Endometrial microvascular endothelial cells (primary cell): ENCODE measurements around the gene NTF4. TPM values are rescaled to one million over a fixed set of nuclear protein-coding genes. Genes with fewer than 3 reads are reported as not detected.
"Not testable (repeated sequence)": the region's sequence is repeated elsewhere in the genome, so short reads cannot be mapped to it uniquely, and the experiment has no call there.

Experiments used
- in situ Hi-C: cut with HindIII; loops from 2 replicates; pipeline ENCODE4 v1.10.0; 2017; ENCODE audit warnings: low sequenced_read_pairs, low pct_unique_long_range_greater_than_20kb; ENCODE audit errors: inconsistent ontology term
- total RNA-seq: library from RNA; depleted of rRNA; stranded (reverse); fragments of >200 nt; gene quantifications from one replicate; pipeline ENCODE4 v1.2.3, GENCODE V29; 2015; ENCODE audit errors: inconsistent ontology term

NTF4 gene
- total RNA-seq, 1 donor from 2014 or later, result not detected

DNA sequence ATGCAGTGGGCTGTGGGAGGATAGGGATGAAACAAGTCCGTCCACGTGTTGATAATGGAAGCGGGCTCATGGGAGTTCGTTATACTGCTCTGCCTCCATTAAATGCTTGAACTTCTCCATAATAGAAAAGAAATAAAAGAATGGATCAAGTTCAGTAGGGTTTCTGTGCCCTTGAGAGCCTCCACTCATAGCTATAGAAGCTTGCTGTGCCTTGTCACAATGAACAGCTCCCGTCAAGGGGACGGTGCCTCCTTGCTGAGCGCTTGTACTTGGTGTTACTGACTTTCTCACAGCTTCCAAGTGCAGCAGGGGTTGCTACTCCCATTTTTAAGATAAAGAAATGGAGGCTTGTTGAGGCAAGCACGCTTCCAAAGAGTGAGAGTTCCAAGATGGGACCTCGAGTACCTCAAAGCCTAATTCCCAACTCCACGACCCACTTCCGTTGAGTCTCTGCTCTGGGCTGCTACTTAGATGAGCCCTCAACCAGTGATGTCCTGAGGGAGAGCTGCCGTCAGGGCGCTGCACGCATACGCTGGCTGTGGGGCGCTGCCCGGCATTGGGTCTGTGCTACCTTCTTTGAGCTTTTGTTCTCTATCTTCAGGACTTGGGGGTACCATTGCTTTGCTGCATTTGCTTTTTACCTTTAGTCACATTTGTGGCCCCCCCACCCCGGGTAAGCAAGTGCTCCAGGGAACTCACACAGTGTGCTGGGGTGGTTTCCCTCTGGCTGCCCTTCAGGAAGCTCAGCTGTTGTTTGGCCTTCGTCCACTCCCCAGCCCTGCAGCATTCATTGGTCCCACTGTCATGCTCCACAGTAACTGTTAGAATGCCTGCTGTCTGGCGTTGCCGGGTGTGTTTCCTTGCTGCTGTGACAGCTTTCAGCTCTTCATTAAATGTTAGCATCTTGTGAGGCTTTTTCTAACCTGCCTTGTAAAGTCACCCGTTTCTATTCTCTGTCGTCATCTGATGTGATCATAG is 30.2 kb upstream of the NTF4 start:
- in situ Hi-C loops, result no loop called here

DNA sequence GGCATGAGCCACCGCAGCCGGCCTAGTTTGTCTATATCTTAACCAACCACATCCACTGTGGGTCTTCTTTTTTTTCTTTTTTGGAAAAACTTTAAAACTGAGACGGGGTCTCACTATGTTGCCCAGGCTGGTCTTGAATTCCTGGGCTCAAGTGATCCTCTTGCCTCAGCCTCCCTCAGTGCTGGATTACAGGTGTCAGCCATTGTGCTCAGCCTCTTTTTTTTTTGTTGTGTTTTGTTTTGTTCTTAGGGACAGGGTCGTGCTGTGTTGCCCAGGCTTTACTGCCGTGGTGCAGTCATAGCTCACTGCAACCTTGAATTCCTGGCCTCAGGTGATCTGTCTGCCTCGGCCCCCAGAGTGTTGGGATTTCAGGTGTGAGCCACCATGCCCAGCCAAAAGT is 28.1 kb upstream of the NTF4 start:
- in situ Hi-C loops, result no loop called here

DNA sequence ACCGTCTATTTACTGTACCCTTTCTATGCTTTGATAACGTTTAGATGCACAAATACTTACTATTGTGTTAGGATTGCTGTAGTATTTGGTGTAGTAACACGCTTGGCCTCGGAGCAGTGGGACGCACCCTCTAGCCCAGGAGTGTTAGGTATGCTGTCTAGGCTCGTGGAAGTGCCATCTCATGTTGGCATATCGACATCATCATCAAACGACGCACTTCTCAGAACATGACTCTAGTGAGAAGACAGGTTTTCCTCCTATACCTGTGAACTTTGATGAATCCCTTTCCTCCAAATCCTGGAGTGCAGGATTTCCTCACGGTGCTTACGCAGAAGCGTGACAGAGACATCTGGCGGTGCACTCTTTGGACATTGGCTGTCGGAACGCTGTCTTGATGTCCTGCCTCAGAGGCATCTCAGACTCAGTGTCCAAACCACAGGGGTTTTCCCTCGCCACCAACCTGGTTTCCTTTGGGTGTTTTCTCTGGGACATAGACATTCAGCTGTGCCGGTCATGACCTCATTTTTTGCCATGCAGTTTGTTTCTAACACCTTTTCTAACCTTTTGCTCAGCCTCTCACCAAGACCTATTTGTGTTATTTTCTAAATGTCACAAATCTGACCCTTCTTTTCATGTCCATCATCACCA is 26.9 kb upstream of the NTF4 start:
- in situ Hi-C loops, result no loop called here

DNA sequence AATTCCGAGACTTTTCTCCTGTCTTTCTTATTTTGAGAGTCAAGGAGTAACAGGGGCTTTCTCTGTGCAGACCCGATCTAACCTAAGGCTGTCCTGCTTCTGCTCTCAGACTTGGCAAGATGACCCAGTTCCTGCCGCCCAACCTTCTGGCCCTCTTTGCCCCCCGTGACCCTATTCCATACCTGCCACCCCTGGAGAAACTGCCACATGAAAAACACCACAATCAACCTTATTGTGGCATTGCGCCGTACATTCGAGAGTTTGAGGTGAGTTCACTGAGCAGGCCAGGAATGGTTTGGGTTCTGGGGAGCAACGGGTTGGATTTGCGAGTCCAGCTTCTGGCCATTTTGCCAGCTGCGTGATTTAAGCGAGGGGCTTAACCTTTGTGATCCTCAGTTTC is 21.7 kb upstream of the NTF4 start:
- in situ Hi-C loops, result no loop called here

DNA sequence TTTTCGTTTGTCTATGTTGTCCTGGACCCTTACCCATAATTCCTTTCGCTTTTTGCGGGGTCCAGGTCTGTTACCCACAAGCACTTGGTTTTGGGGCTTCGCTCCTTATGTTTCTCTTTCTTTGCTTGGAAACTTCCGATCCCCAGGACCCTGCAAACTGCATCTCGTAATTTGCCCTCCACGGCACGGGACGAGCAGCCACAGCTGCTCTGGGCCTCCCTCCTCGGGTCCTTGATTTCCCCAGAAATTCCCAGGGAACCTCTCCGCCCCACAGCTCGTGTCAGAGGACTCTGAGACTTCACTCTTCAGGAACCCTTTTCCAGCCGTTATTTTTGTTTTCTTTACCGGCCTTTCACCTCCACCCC is 21.2 kb upstream of the NTF4 start:
- in situ Hi-C loops, result no loop called here

DNA sequence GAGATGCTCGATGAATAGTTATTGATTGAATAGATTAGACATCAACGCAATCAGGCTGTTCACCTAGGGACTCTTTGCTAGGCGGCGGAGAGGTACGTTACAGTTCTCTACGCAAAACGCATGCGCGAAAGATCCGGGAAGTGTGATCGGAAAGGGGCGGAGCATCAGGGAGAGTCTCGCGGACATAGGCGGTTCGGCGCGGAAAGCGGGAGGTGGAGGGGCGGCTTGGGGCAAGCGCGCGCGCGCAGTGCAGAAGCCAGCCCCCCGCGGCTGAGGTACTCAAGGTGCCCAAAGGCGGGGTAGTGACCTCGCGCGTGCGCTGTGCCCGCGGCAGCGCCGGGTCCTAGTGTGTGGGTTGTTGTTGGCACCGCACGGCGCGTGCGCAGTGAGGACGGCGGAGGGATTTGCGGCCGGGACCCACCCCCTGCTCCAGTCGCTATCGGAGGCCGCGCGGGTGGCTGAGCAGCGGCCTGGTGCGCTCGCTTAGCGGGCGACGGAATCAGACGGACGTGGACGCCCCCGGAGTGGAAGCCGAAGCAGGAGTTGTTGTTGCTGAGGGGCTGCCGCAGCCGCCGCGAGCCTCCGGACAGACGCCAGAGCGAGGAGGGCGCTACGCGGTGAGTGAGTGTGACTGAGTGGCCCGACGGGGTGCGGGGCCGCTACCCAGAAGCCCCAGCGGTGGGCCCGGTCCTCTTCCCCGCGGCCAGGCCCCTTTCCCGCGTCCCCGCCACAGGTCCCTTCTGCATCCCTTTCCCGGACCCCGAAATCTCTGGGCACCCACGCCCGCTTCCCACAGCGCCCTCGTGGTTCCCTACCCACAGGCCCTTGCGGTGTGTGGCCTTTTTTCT is 20.6 kb upstream of the NTF4 start, which contains the start of gene SNRNP70:
Gene SNRNP70, plus strand, starts transcription at position 432 of the 848 bp plus-strand sequence. CDS start 964 bp downstream, outside the sequence.
- in situ Hi-C loops, result no loop called here

DNA sequence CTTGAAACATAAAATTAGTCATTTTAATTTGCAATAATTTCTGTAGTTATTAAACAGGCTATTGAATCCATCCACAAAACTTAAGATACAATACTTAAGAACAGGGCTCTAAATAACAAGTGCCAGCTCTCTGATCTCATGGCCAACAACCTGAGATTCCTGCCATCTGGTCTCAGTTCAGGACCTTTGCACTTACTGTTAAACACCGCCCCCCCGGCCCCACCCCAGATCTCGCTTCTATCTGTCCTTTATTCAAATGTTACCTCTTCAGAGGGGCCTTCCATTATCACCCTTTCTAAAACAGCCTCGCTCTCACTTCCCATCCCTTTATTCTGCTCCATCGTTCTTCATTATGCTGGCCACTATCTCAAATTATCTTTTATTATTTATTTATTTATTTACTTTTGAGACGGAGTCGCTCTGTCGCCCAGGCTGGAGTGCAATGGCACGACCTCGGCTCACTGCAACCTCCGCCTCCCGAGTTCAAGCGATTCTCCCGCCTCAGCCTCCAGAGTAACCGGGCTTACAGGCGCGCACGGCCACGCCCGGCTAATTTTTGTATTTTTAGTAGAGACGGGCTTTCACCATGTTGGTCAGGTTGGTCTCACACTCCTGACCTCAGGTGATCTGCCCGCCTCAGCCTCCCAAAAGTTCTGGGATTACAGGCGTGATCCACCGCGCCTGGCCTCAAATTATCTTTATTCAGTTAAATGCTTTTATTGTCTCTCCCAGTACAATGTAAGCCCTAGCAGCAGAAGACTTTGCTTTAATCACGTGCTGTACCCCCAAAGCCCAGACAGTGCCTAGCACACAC is 19.8 kb upstream of the NTF4 start:
- in situ Hi-C loops, result no loop called here

DNA sequence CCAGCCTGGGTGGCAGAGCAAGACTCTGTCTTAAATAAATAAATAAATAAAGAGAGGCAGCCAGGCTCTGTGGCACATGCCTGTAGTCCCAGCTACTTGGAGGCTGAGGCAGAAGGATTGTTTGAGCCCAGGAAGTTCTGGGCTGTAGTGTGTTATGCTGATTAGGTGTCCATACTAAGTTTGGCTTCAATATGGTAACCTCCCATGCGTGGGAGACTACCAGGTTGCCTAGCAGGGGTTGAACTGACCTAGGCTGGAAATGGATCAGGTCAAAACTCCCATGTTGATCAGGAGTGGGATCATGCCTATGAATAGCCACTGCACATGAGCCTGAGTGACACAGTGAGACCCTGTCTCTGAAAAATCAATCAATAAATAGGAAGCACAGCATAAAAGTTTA is 16.7 kb upstream of the NTF4 start:
- in situ Hi-C loops, result no loop called here

DNA sequence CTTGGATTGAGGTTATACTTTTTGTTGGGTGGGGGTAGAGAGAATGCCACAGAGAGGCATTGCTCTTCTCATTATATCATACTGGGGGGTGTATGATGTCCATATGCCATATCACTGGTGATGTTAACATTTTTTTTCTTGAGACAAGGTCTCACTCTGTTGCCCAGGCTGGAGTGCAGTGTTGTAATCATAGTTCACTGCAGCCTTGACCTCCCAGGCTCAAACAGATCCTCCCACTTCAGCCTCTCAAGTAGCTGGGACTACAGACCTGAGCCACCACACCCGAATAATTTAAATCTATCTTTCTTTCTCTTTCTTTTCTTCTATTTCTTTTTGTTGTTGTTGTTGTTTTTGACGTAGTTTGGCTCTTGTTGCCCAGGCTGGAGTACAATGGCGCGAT is 15.8 kb upstream of the NTF4 start:
- in situ Hi-C loops, result no loop called here

DNA sequence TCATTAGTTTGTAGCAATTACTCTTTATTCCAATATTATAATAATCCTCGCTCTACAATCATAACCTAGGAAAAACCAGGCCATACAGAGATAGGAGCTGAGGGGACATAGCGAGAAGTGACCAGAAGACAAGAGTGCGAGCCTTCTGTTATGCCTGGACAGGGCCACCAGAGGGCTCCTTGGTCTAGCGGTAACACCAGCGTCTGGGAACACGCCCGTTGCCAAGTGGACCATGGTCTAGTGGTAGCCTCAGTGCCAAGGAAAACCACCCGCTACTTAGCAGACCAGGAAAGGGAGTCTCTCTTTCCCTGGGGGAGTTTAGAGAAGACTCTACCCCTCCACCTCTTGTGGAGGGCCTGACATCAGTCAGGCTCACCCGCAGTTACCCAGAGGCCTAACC is 10.3 kb upstream of the NTF4 start:
- in situ Hi-C loops, result not testable (repeated sequence)

DNA sequence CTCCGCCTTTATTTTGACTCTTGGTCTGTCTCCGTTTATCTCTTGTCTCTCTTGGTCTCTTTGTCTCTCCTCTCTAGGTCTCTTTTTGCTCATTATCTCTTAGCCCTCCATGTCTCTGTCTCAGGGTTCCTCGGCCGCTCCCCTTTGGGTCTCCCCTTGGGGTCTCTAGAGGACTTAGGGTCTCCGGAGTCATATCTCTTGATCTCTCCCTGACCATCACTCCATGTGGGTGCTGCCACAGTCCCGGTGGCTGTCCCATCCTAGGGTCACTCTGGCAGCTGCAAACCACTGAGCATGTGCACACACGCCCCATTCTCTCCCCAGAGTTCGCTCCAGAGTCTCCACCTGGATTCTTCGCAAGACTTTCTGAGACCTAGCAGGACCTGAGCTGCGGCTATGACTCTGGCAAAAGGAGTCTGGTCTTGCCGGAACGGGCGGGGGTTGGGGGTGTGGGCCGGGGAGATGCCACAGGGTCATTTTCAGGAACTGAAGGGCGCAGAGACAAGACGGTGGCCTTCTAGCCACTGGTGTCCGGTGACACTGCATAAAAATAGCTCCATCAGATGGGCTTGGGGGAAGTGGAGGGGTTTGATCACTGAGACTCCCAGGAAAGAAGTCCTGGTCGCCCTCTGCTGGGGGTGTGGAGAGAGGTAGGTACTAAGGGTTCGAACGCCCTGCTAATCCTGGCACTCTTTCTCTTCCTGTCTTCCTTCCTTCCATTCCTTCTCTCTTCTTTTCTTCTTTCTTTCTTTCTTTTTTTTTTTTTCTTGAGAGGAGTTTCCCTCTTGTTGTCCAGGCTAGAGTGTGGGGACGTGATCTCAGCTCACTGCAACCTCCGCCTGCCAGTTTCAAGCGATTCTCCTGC is 9.1 kb upstream of the NTF4 start:
- in situ Hi-C loops, result no loop called here

DNA sequence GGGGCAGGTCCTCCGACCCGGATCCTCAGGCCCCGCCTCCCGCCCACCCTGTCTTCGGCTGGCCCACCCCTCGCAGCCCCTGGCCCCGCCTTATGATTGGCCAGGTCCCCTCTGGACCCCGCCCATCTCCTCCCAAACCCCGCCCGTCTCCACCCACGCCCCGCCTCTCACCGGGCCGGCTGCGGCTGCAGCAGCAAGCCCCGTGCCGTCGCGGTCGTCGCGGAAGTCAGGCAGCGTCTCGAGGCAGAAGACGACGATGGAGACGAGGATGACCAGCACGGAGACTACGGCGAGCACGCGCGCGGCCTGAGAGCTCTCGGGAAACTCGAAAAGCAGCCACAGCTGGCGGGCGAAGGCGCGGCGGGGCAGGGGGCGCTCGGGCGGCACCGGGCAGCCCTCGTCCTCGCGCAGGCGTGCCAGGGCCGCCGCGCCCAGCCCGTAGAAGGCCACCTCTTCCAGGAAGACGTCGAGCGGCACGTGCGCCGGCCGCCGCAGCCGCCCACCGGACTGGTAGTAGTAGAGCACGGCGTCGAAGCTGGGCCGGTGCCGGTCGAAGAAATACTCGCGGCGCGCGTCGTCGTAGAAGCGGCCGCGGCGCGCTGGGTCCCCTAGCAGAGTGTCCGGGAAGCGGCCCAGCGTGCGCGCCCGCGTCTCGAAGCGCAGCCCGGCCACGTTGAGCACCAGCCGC is 7.4 kb upstream of the NTF4 start:
- in situ Hi-C loops, result no loop called here

DNA sequence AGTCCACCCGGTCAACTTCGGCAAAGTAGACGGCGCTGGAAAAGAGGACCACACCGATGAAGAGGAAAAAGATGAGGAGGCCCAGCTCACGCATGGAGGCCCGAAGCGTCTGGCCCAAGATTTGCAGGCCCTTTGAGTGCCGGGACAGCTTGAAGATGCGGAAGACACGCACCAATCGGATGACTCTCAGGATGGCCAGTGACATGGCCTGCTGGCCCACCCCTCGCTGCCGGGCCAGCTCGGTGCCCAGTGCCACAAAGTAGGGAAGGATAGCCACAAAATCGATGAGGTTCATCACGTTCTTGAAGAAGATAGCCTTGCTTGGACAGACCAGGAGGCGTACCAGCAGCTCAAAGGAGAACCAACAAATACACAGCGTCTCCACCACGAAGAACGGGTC is 5.8 kb upstream of the NTF4 start:
- in situ Hi-C loops, result no loop called here

DNA sequence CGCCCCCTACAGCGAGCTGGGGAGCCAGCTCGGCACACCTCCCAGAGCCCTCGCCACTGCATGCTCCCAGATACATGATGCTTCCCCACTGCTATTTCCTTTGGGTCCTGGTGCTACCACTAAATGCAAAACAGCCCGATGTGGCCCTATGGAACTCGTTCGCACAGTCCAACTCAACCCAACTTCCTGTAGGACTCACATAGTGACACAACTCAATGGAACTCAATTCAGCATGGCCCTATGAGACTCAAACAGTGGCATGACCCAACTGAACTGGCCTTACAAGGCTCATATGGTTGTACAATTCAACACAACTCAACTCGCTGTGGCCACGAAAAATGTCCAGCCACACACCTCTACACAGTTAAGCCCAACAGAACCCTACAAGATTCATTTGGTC is 4.4 kb upstream of the NTF4 start:
- in situ Hi-C loops, result no loop called here

DNA sequence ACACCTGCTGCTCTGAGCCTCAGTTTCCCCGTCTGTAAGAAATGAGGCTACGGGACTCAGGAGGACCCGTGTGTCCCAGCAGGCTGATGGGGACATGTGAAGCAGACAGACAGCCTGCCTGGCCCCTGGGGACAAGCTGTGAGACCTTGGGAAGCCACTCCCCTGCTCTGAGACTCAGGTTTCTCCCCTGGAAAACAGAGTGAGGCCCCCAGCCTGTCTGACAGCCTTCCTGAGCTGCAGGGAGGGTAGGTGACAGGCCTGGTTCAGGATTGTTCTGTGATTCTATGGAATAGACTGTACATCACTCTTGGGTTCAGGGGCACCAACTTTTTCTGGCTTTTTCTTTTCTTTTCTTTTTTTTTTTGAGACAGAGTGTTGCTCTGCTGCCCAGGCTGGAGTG is 2.9 kb upstream of the NTF4 start:
- in situ Hi-C loops, result no loop called here

DNA sequence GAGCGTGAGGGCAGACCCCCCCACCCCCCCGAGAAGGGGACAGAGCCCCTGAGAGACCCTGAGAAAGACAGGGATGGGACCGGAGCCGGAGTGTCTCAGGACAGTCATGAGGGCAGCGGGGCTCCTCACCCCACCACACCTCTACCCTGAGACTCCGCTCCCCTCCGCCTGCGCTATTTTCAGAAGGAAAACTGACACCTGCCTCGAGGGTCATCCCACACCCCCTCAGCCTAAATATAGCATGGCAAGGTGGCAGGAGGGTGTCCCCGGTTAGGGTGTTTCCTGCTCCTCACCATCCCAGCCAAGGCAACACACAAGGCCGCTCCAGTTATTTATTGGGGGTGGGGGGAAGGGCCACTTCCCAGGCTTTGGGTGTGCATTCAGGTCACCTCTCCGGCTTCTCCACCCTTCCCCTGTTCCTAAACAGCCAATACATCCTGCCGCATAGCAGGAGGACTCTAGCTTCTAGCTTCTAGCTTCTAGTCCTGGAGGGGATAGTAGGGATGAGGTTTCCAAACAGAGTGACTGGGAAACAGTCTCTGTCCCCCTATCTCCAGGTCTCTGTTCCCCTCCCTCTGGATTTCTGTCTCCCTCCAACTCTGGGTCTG is 1.4 kb upstream of the NTF4 start:
- in situ Hi-C loops, result no loop called here
